Lung (tissue), 12 donors: ENCODE measurements around the gene HABP2. TPM values are rescaled to one million over a fixed set of nuclear protein-coding genes. Genes with fewer than 3 reads are reported as not detected.

Source experiments
- ATAC-seq: fragments of 200-7000 bp; cut with Tn5 transposase; one replicate; pipeline ENCODE4 v1.9.1; 2020; ENCODE audit warnings: moderate number of reproducible peaks; ENCODE audit not compliant: insufficient read depth, low FRiP score
- DNase-seq, 3 donors: peaks; one replicate each; pipeline ENCODE4 v3.0.0-alpha.2; 2013 to 2017
- H3K27ac ChIP-seq, 2 donors: one replicate each; pipeline ENCODE4 v1.5.1; 2013; ENCODE audit warnings: mild to moderate bottlenecking in 2 of 2, moderate library complexity in 2 of 2, control low read depth in 1 of 2, inconsistent platforms in 1 of 2, low read depth in 1 of 2, low read length in 1 of 2
- H3K27me3 ChIP-seq, 3 donors: one replicate each; pipeline ENCODE4 v1.5.1; 2013; ENCODE audit warnings: low read length in 2 of 3; ENCODE audit not compliant: control insufficient read depth in 3 of 3, insufficient read depth in 3 of 3
- H3K36me3 ChIP-seq, 4 donors: one replicate each; pipeline ENCODE4 v1.5.1; 2013; ENCODE audit warnings: low read length in 4 of 4, mild to moderate bottlenecking in 1 of 4, moderate library complexity in 1 of 4; ENCODE audit not compliant: control insufficient read depth in 4 of 4, insufficient read depth in 4 of 4
- H3K4me1 ChIP-seq, 5 donors: one replicate each; pipeline ENCODE4 v1.5.1; 2013; ENCODE audit warnings: low read length in 5 of 5, mild to moderate bottlenecking in 2 of 5, moderate library complexity in 1 of 5; ENCODE audit not compliant: control insufficient read depth in 5 of 5, insufficient read depth in 5 of 5
- H3K4me3 ChIP-seq: one replicate; pipeline ENCODE4 v1.5.1; 2013; ENCODE audit warnings: mild to moderate bottlenecking, control low read depth, moderate library complexity
- H3K9ac ChIP-seq, 2 donors: one replicate each; pipeline ENCODE4 v1.5.1; 2013; ENCODE audit warnings: low read length in 2 of 2, control low read depth in 1 of 2; ENCODE audit not compliant: insufficient read depth in 1 of 2
- H3K9me3 ChIP-seq, 4 donors: one replicate each; pipeline ENCODE4 v1.5.1; 2013; ENCODE audit warnings: low read length in 3 of 4, mild to moderate bottlenecking in 1 of 4, moderate library complexity in 1 of 4; ENCODE audit not compliant: control insufficient read depth in 4 of 4, insufficient read depth in 3 of 4
- WGBS, 2 donors: extraction: QIAGEN DNeasy Blood & Tissue Kit; methylation state at CpG; one replicate each; pipeline ENCODE4 v1.1.7; 2013; 5-methylcytosine and 5-hydroxymethylcytosine counted together
- polyA plus RNA-seq, 2 donors: library from polyadenylated mRNA; stranded (reverse); fragments of 200-250 nt; gene quantifications; one replicate each; pipeline ENCODE4 v1.2.1, GENCODE V29; 2013
- total RNA-seq, 2 donors: library from RNA; depleted of rRNA in 1 of 2; stranded (reverse); fragments of >200 nt in 1 of 2; gene quantifications; one replicate each; pipeline ENCODE4 v1.2.1, GENCODE V29; 2014 to 2021
- TF ChIP-seq, protein P1 (sequence below): IDR thresholded peaks from 2 replicates; pipeline ENCODE4 v1.5.1; 2012; ENCODE audit warnings: mild to moderate bottlenecking; ENCODE audit errors: control extremely low read depth, extremely low read depth
- donor health status: control.
- donor health status: control.
- donor health status: Bipolar disorder and iron deficiency.
- donor health status: healthy.
- donor health status: DM: yes; HTN: yes; CAD: no.

Gene HABP2
- total and polyA plus RNA-seq, 4 donors, result 0.10 to 1.3 (median 0.65) TPM

- H3K27me3 ChIP-seq, result no peaks in the 10 kb centered on the region
- DNase-seq (no peak), ATAC-seq (no peak)
- 95 to 96% methylated on average over 8 of the region's 8 CpGs for WGBS, 2 donors
- H3K27ac ChIP-seq, result no peak overlapping the region
- H3K9ac ChIP-seq, result no peak overlapping the region
- no peaks in the 10 kb centered on the region for H3K9me3 ChIP-seq
- no peaks in the 10 kb centered on the region for H3K36me3 ChIP-seq
- no peak overlapping the region for H3K4me3 ChIP-seq
- TF ChIP-seq, protein P1, sequence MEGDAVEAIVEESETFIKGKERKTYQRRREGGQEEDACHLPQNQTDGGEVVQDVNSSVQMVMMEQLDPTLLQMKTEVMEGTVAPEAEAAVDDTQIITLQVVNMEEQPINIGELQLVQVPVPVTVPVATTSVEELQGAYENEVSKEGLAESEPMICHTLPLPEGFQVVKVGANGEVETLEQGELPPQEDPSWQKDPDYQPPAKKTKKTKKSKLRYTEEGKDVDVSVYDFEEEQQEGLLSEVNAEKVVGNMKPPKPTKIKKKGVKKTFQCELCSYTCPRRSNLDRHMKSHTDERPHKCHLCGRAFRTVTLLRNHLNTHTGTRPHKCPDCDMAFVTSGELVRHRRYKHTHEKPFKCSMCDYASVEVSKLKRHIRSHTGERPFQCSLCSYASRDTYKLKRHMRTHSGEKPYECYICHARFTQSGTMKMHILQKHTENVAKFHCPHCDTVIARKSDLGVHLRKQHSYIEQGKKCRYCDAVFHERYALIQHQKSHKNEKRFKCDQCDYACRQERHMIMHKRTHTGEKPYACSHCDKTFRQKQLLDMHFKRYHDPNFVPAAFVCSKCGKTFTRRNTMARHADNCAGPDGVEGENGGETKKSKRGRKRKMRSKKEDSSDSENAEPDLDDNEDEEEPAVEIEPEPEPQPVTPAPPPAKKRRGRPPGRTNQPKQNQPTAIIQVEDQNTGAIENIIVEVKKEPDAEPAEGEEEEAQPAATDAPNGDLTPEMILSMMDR, result no peak
- H3K4me1 ChIP-seq, result peaks cover 0 to 11% (median 3%) of the 10 kb centered on the region in 5 donors
Measured at GRCh38 chr10:113529575-113529974, 23.3 kb upstream of the HABP2 start.

DNA sequence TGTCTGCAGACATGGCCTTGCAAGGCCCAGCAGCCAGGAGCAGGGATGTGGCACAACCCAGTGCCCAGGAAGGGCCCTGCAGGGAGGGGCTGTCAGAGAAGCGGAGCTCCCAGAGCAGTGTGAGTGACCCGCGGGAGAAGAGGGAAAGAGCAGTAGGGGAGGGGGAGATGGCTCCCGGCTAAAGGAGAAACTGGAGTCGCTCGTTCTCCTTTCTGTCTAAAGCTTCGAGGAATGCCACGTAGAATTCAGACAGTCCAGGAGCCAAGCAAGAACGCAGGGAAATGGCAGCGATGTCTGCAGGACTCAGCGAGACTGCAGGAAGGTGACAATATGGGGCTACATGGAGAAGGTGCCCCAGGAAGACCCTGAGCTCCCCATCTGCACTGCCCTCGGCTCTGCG lies 22.4 kb upstream of the HABP2 start:
- Histone ChIP-seq H3K4me3 (no peak overlapping the region), H3K9ac (no peak overlapping the region), H3K9me3 (no peaks in the 10 kb centered on the region), H3K27ac (no peak overlapping the region), H3K4me1 (peaks cover 0 to 11% (median 3%) of the 10 kb centered on the region in 5 donors), H3K36me3 (no peaks in the 10 kb centered on the region), H3K27me3 (no peaks in the 10 kb centered on the region)
- 79 to 87% methylated on average over 13 of the region's 13 CpGs for WGBS, 2 donors
- no peak for DNase-seq
- TF ChIP-seq, protein P1, result no peak
- ATAC-seq, result no peak

GRCh38 chr10:113532724-113533123 lies 20.1 kb upstream of the HABP2 start:
- Histone ChIP-seq H3K4me3 (no peak overlapping the region), H3K27me3 (no peaks in the 10 kb centered on the region), H3K36me3 (no peaks in the 10 kb centered on the region), H3K9me3 (no peaks in the 10 kb centered on the region), H3K9ac (no peak overlapping the region), H3K4me1 (peaks cover 0 to 3% (median 0%) of the 10 kb centered on the region in 5 donors), H3K27ac (no peak overlapping the region)
- TF ChIP-seq, protein P1, result no peak
- ATAC-seq (no peak), DNase-seq (no peak)
- WGBS, 2 donors, result 87 to 93% methylated on average over 3 of the region's 3 CpGs

GRCh38 chr10:113533801-113534200 lies 19.1 kb upstream of the HABP2 start:
- Histone ChIP-seq H3K36me3 (no peaks in the 10 kb centered on the region), H3K9ac (no peak overlapping the region), H3K4me3 (no peak overlapping the region), H3K27me3 (no peaks in the 10 kb centered on the region), H3K27ac (no peak overlapping the region), H3K9me3 (no peaks in the 10 kb centered on the region), H3K4me1 (no peaks in the 10 kb centered on the region)
- 84 to 86% methylated on average over 6 of the region's 6 CpGs for WGBS, 2 donors
- ATAC-seq (no peak), DNase-seq (no peak)
- TF ChIP-seq, protein P1, result no peak
